NCI-H82 (cell line): ENCODE data around the gene RNF151.

Experiments used
- DNase-seq: peaks from one replicate; lab custom pipeline; 2025; lab: John Stamatoyannopoulos, UW

Gene RNF151

DNA sequence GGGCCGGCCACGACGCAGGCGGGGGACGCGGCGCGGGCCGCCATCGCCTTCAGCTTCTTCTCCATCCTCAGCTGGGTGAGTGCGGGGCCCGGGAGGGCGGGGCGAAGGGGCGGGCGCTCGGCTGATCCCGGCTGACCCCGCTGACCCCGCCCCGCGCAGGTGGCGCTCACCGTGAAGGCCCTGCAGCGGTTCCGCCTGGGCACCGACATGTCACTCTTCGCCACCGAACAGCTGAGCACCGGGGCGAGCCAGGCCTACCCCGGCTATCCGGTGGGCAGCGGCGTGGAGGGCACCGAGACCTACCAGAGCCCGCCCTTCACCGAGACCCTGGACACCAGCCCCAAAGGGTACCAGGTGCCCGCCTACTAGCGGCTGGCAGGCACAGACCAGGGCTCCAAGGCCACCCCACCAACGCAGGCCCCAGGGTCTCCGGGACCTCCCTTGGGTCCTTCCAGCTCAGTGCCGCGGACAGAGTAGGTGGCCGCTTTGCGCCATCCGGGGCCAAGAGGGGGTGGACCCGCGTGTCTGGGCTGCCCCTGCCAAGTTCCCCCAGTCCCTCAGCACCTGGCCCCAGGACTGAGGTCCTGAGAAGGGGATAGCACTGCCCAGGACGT is 26.2 kb downstream of the RNF151 start:
- DNase-seq, result no peak

DNA sequence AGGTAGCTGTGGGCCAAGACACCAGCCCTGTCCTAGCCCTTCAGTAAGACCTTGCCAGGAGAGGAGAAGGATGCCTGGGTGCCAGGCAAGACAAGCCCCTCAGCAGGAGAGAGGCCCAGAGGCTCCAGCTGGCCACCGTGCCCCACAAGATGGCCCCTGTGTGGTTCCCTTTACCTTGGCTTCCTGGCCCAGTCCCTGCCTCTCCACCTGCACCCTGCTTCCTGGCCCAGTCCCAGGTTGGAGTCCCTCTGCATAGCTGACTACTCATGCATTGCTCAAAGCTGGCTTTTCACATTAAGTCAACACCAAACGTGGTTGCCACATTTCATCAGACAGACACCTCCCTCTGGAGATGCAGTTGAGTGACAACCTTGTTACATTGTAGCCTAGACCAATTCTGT is 27.1 kb downstream of the RNF151 start:
- DNase-seq, result no peak

DNA sequence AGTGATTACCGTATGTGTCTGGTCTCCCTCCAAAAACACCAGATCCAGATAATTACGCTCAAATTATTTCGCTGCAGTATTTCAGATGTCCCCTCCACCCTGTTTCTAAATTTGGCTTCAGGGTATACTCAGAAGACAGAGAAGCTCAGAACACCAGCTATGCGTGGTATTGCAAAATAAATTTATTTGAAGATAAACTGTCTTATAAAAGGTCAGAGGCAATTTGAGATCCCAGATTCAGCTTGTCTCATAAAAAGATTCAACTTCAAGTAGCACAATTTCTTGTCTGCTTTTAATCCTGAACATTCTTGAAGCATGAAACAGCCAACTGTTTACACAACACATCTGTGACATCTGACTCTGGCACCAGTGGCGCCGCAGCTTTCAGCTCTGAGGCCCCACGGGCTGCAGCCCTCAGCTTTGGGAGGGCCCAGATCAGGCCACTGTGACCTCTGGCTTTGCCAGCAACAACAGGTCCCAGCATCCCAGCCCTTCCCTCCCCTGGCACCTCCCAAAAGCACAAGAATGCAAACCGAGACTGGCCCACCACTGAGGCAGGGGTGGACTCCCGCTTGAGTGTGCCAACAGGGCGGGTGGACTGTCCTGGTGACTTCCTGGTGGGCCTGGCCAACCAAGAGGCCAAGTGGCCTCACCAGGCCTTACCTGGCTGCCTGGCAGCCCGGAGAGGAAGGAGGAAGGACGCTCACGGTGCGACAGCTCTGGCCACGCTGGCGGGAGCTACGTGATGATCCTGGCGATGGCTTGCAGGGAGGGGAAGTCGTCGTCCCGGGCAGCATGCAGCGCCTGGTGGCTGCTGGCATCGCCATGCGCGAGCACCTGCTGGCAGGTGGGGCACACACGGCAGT is 31.1 kb downstream of the RNF151 start:
- DNase-seq, result no peak

DNA sequence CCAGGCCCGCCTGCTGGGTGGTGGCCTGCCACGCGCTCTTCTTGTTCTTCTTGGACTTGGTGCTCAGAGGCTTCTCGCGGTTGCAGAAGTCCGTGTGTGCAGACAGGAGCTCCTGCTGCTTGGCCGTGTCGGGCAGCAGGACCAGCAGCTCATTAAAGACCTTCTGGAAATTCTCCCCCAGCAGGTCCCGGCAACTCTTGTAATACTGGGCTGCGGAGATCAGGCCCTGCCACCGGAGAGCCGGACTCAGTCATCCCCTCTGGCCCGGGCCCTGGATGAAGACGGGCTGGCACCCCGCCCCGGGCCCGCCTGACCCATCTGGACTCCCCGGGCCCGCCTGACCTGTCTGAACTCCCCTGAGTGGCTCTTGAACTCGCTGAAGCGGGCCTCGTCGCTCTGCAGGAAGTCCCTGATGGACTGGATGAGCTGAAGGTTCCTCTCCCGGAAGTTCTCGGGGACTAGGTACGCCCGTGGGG is 31.7 kb downstream of the RNF151 start:
- DNase-seq, result no peak

DNA sequence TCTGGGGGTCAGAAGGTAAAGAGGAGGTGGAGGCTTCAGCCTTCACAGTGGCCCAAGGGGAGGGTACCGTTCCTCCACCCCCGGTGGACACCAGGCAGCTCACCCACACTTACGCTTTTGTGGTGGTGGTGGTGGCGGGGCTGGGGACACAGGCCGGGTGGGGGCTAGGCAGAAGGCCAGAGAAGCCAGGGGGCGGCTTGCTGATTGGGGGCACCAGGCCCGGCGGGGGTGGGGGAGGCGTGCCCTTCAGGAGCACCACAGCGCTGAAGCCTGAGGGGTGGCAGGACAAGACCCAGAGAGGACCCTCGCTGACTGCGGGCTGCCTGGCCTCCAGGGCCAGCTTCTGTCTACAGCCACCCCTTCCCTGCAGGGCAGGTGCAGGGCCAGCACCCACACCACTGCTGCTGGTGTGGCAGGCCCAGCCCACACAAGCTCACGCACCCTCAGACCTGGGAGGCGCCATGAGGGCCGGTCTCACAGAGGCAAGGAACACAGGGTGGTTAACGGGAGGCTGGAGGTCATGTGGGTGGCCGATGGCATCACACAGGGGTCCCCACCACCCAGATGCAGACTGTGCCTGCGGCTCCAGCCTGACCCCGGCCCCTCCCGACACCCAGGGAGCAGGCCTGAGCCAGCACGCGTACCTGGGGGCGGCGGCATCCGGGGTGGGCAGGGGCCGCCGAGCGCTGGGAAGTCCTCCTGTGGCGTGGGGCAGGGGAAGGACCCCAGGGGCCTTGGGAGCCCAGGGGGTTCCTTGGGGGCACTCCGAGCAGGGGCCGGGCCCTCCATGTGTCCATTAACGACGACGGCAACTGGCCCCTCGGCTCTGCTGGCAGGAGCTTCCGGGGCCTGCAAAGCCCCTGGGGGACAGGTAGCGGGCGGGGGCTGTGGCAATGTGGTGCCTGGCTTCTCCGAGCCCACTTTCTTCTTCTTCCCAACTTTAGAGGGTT is 32.5 kb downstream of the RNF151 start:
- DNase-seq, result no peak

DNA sequence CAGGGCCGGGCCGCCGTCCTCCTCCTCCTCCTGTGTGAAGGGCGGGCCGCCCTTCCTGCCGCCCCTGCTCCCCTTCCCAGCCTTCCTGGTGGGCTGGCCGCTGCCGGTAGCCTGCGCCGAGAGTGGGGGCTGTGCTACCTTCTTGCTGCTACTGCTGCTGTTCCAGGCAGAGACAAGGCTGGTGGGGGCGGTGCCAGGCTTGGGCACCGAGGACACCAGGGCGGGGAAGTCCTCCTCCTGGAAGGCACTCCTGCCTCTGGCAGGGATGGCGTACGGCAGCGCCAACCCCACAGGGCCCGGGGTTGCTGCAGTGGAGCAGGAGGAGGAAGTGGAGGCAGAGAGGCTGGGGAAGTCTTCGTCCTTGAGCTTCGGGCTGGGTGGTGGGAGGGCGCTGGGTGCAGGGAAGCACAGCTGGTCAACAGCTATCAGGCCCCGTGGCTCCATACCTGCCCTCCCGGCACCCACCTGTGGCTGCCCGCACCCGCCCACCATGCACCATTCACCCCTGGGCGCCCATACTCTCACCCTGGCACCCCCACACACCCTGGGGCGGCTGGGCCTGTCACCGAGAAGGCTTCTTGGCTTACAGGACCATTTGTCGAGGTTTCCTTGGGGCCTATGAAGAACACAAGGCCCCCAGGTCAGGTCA is 33.3 kb downstream of the RNF151 start:
- no peak for DNase-seq

DNA sequence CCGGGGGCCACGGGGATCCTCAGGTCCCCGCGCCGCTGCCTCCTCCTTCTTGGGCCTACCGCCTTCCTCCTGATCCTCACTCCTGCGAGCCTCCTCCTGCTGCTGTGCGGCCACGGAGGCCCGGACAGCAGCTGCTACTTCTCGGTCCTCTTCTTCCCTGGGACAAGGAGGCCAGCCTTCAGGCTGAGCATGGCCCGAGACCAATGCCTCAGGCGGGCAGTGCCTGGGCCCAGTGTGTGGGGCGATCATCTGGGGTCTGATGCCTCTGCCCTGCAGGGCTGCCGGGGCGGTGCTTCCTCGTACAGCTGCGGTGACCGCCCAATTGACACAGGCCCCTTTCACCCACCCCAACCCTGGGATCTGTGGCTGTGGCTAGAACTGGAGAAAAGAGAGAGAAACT is 34.4 kb downstream of the RNF151 start:
- DNase-seq, result no peak

DNA sequence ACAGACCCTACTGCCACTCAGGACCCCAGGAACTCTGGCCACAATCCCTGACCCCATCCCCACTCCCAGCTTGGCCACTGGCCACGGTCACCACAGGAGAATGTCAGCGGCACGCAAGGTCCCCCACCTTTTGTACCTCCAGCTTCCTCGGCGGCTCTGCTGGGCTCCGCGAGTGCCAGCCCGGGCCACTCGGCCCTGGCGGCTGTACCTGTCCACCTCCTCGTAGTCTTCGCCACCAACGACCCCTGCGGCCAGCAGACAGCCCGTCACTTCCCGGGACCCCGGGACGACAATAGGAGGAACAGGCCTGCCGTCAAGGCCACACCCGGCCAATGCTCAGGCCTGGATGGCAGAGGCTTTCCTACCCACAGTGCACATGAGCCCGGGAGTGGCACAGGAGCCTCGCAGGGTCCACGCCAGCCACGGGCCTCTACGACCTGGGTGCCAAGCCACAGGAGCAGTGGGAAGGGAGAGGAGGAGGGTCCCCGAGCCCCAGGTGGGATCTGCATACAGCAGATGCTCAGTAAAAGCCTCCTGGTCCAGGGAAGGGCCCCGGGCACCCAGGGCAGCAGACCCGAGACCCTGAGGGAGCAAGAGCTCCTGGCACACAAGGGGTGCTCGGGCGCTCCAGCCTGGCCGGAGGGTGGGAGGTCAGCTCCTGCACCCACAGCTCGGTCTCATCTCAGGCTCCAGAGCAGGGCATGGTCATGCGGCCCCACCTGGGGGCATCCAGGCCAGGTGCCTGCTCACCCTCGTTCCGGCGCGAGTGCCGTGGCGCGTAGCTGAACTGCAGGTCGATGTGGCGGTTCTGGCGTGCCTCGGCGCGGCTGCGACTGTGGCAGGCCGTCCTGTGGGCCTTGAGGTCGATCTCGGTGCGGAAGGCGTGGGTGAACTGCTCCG is 35.0 kb downstream of the RNF151 start:
- DNase-seq, result no peak

DNA sequence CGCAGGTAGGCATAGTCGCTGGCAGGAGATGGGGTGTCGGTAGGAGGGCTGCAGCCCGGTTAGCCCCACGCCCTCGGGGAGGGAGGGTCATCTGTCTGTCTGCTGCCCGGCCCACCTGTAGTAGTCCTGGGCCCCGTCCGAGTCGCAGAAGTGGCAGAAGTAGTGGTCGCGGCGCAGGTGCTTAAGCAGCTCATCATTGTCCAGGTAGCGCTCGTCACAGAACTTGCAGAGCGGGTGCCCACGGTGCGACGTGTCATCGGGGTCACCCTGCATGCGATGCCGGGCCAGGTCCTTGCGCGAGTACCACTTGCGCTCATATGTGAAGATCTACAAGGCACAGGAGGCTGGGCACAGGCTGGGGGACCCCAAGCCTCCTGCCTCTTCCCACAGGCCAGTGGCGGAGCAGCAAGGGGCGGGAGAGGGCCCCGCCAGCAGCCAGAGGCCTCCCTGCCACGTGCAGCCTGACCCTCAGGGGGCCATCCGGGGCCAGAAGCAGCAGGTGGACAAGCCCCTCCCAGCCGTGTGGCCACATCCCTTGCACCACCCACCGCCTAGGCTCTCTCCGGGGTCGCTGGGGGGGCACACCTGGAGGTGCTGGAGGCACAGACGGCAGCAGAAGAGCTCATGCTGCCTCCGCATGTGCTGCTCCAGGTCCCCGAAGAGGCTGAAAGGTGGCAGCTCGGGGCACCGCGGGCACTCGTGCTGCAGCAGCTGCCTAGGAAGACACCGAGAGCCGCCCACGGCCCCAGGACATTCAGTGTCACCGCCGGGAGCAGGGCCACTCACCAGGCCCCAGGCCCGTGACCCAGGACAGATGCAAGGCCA is 36.0 kb downstream of the RNF151 start:
- no peak for DNase-seq

DNA sequence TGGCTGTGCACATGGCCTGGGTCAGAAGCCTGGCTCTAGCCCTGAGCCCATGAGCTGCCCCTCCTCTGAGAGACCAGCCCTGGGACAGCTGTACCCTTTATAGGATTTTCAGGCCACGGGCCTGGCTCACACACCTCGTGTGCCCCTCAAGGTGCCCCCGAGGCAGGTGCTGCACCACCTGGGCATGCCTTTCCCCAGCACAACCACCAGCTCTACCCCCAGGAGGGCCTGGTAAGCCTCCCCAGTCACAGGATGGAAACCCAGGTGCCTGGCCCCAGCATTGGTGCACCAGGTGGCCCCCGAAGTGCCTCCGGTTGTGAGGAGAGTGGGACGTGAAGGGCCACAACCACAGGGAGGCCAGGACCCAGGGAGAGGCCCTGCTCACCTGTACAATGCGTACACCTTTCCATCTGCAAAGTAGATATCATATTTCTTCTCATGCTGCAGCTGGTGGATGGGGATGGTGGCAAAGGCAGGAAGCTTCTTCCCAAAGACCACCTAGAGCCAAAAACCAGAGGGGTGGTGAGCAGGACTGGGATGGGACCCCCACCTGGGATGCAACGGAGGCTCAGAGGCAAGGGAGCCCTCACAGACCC is 36.7 kb downstream of the RNF151 start:
- no peak for DNase-seq

DNA sequence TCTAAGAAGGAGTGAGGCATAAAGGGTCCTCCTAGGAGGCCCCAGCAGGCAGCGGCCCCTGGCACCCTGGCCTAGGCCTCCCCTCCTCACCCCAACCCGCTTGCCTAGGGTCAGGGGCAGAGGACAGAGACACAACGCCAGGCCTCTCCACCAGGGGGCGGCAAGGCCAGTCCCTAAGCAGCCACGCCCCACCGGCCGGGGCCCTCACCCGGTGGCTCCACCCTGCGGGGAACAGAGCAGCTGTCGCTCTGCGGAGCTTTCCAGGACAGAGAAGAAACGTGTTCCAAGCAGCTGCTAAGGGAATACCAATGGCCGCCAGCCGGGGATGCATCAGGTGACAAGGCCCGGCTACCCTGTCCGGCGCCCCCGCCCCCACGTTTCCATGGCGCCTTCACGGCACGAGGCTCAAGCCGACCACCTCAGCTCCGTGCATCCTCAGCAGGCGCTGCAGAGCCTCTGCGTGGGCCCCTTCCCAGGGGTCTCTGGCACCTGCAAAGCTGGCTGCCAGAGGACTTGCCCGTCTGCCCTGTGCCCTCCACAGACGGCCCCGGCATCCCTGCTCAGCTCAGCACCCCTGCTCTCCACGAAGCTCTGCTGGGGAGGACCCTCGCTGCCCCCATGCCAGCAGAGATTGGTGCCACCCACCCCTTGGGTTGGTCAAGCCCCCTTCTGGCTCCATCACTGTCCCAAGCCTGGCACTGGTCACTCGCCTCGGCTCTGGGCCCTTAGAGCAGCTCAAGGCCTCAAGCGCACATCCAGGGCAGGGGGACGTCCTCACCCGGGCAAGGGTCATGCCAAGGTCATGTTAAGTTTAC is 37.4 kb downstream of the RNF151 start:
- peak; percentile 99 for DNase-seq

DNA sequence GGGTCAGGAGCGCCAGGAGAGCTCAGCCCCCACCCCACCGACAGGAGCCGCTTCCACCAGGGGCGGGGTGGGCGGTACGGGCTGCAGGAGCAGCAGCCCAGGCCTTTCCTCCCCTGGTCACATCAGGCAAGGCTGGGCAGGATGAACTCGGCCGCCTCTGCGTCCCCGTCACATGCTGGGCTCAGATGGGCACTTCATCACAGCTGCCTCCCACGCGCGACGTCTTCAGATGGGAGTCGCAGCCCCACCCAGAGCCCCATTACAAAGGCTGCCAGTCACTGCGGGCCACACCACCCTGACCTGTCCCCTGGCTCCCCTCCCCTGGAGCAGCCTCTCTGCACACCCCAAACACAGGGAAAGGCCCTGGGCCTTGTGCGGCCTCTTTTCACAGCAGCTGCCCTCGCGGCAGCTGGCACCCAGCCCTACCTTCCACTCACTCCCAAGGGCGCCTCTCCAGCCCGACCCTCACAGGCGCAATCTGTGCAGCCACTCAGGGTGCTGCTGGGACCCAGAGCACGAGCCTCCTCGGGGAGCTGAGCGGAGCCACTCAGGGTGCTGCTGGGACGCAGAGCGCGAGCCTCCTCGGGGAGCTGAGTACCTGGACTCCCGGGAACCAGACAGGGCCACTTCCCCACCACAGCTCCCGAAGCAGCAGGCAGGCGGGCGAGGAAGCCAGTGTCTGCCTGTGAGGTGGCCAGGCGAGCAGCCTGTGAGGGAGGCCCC is 38.3 kb downstream of the RNF151 start:
- peak; percentile 58 for DNase-seq

DNA sequence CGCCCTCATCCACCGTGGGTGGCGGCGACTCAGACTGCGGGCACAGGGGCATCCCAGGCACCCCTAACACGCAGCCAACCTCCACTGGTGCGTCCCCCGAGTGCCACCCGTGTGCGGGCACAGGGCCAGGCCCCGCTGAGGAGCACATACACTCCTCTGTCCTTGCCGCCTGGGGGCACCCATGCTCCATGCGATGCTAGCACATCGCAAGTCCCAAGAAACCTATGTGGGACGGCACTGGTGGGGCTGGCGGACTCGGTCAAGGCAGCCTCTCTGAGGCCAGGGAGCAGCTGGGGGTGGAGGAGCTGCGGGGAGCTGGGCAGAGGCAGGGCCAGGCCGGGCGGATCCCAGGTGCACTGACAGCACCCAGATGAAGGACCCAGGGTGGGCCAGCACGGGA is 39.0 kb downstream of the RNF151 start:
- peak; percentile 47 for DNase-seq

DNA sequence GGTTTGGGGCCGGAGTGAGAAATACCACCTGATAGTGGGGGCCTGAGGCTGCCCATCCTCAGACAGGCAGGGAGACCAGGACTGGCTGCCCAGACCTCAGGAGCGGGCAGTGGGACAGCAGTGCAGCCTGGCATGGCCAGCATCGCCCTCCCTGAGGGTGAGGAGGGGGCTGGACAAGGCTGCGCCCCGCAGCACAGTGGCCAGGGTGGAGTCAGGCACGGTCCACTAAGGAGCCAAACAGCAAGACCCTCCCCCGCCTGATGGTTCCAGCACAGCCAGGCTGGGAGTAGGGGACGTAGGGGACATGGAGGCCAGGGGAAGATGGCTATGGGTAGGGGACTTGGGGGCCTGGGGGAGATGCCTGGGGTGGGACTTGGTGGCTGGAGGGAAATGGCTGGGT is 39.7 kb downstream of the RNF151 start:
- no peak for DNase-seq

DNA sequence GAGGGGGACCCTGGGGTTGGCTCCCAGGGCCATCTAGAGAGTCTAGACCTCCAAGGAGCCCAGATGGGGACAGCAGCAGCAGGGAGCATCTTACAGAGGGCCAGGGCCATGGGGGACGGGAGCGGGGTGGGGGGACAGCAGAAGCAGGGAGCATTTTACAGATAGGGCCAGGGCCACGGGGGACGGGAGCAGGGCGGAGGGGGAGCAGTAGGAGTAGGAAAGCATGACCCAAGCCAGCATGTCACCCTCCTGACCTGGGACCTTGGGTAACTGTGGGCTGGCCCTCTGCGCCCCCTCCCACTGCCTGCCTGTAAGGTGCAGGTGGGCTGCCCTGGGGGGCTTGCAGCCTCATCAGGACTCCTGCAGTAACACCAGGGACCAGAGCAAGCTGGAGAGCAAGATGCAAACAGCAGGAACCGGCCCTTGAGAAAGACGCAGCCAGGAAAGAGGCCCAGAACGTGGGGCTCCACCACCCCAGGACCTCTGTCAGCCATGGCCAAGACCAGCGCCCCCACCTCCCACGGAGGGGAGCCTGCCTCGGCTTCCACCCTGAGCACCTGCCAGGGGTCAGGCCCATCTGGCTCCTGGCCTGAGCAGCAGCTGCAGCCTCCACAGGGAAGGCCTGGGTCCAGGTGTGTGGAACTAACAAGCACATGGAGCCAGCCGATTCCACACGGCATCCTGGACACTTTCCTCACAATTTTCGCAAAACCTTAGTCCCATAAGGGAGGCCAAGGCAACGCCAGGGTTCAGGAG is 40.6 kb downstream of the RNF151 start:
- no peak for DNase-seq

DNA sequence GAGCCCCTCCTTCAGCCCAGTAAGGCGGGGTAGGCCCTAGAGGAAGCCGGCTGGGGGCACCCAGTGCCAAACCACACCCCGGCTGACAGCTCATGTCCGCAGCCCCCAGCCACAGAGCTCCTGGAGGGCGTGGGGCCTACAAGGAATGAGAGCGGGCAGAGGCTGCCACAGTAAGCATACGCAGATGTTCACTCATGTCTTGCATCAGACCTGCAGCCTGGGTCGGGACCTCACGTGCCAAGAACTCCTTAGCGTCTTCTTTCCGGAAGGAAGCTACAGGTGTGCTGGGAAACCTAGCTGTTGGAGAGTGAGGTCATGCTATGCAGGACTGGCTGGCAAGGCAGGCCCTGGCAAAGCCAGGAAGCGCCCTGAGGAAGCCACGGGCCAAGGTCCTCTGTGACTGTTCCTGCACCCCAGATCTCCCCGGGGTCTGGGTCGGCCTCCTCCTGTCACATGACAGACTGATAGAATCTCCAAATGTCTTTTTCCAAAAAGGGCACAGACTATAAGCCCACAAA is 41.4 kb downstream of the RNF151 start:
- DNase-seq, result no peak

DNA sequence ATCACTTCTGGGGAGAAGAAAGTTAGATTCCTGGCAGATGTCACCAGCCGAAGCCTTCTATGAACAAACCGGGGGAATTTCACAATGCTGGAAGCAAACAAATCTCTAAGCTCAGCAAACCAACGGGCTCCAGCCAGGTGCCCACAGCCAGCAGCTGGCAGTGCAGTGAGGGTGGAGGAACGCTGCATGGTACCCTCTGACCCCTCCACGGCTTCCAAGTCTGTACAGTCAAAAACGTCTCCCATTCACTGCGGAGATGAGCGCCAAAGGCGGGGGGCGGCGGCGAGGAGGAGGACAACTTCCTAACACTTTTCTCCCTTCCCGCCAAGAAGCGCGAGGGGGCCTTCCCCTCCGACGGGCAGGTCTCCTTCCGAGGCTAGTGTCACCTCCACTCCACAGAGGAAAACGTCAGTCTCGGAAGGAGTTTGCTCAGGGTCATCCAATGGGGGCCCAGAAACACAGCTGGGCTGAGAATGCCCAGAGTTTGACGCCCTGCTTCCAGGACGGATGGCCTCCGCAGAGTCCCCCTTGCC is 42.0 kb downstream of the RNF151 start:
- DNase-seq, result peak; percentile 53
